ENCODE data around the gene MYL12A. TPM values are rescaled to one million over a fixed set of nuclear protein-coding genes. Genes with fewer than 3 reads are reported as not detected.
"Not testable (repeated sequence)": the region's sequence is repeated elsewhere in the genome, so short reads cannot be mapped to it uniquely, and the experiment has no call there.

Gene MYL12A
- total and polyA plus RNA-seq, 7 donors = 165 to 1,173 (median 208) TPM

- no peak for DNase-seq
- no peak overlapping the region for H3K27ac ChIP-seq
- H3K36me3 ChIP-seq = no peaks in the 10 kb centered on the region
- no peak for TF ChIP-seq CTCF (IDR thresholded peaks at IDR 0.05)
- no peak for TF ChIP-seq POLR2AphosphoS5 (IDR thresholded peaks at IDR 0.05)
- no peak for TF ChIP-seq EP300 (IDR thresholded peaks at IDR 0.05)
- no peak for TF ChIP-seq POLR2A (IDR thresholded peaks at IDR 0.05)
- no peaks in the 10 kb centered on the region for H3K27me3 ChIP-seq
- H3K4me1 ChIP-seq = peaks cover 0 to 79% (median 63%) of the 10 kb centered on the region in 4 donors
- no peaks in the 10 kb centered on the region for H3K9me3 ChIP-seq
- H3K4me3 ChIP-seq = no peak overlapping the region
- intact Hi-C loops (cut with DNase I) = no loop called here
- WGBS, 2 donors = 63 to 66% methylated on average over 7 of the region's 7 CpGs
These were observed 18.5 kb downstream of the MYL12A start for GRCh38 chr18:3266062-3266608.

- Histone ChIP-seq H3K9me3 (no peaks in the 10 kb centered on the region), H3K36me3 (peaks cover 0 to 9% (median 2%) of the 10 kb centered on the region in 4 donors), H3K27ac (no peak overlapping the region), H3K4me3 (no peak overlapping the region), H3K27me3 (no peaks in the 10 kb centered on the region), H3K4me1 (peaks cover 0 to 76% (median 58%) of the 10 kb centered on the region in 4 donors)
- intact Hi-C loops (cut with DNase I) = no loop called here
- TF ChIP-seq EP300 (IDR thresholded peaks at IDR 0.05) (no peak), POLR2A (IDR thresholded peaks at IDR 0.05) (no peak), CTCF (IDR thresholded peaks at IDR 0.05) (no peak), POLR2AphosphoS5 (IDR thresholded peaks at IDR 0.05) (no peak)
- no peak for DNase-seq
These were observed 20.7 kb downstream of the MYL12A start for GRCh38 chr18:3268306-3268705.

GRCh38 chr18:3269241-3269913, 21.8 kb downstream of the MYL12A start:
- H3K4me3 ChIP-seq = no peak overlapping the region
- intact Hi-C loops (cut with DNase I) = no loop called here
- DNase-seq = no peak
- no peaks in the 10 kb centered on the region for H3K27me3 ChIP-seq
- peaks cover 0 to 20% (median 2%) of the 10 kb centered on the region in 4 donors for H3K36me3 ChIP-seq
- WGBS, 2 donors = 88 to 89% methylated on average over 4 of the region's 4 CpGs
- peak overlapping the region in 1 of 4 donors; percentile 15 for H3K27ac ChIP-seq
- H3K9me3 ChIP-seq = no peaks in the 10 kb centered on the region
- no peak for TF ChIP-seq EP300 (IDR thresholded peaks at IDR 0.05)
- peaks cover 0 to 65% (median 47%) of the 10 kb centered on the region in 4 donors for H3K4me1 ChIP-seq

- H3K36me3 ChIP-seq = peaks cover 0 to 25% (median 2%) of the 10 kb centered on the region in 4 donors
- no peak overlapping the region for H3K4me3 ChIP-seq
- peaks cover 0 to 60% (median 42%) of the 10 kb centered on the region in 4 donors for H3K4me1 ChIP-seq
- H3K27me3 ChIP-seq = no peaks in the 10 kb centered on the region
- DNase-seq = no peak
- TF ChIP-seq POLR2AphosphoS5 (IDR thresholded peaks at IDR 0.05) (no peak), CTCF (IDR thresholded peaks at IDR 0.05) (no peak), POLR2A (IDR thresholded peaks at IDR 0.05) (no peak), EP300 (IDR thresholded peaks at IDR 0.05) (no peak)
- H3K9me3 ChIP-seq = no peaks in the 10 kb centered on the region
- H3K27ac ChIP-seq = no peak overlapping the region
- intact Hi-C loops (cut with DNase I) = no loop called here
- WGBS, 2 donors = 96 to 97% methylated on average over 1 of the region's 1 CpG
These were observed 22.3 kb downstream of the MYL12A start for GRCh38 chr18:3269914-3270299.

DNA sequence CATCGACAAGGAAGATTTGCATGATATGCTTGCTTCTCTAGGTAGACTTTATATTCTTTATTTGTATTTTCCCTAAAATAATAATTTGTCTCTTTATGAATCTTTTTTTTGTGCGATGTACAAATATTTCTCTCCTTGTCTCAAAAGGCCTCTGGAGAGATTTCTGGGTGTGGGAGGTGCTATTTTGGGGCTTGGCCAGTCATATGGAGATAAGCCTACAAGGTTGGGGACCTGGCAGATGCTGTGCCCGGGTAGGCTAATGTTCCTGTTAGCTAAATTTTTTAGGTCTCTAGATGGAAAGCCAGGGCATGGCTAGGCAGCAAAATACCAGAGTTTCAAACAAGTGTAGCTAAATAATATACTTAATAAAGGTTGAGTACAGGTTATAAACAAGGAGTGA, 25.4 kb downstream of the MYL12A start:
- no peak overlapping the region for H3K27ac ChIP-seq
- no peak for DNase-seq
- WGBS, 2 donors = 56 to 58% methylated on average over 3 of the region's 3 CpGs
- H3K36me3 ChIP-seq = peaks cover 0 to 57% (median 15%) of the 10 kb centered on the region in 4 donors
- H3K9me3 ChIP-seq = no peaks in the 10 kb centered on the region
- peaks cover 0 to 30% (median 12%) of the 10 kb centered on the region in 4 donors for H3K4me1 ChIP-seq
- H3K4me3 ChIP-seq = no peak overlapping the region
- no peaks in the 10 kb centered on the region for H3K27me3 ChIP-seq
- intact Hi-C loops (cut with DNase I) = no loop called here
- no peak for TF ChIP-seq POLR2A (IDR thresholded peaks at IDR 0.05)
- no peak for TF ChIP-seq EP300 (IDR thresholded peaks at IDR 0.05)
- TF ChIP-seq POLR2AphosphoS5 (IDR thresholded peaks at IDR 0.05) = no peak
- TF ChIP-seq CTCF (IDR thresholded peaks at IDR 0.05) = no peak

GRCh38 chr18:3277643-3278213, 30.1 kb downstream of the MYL12A start:
- H3K9me3 ChIP-seq; H3K4me1 ChIP-seq; H3K27ac ChIP-seq; DNase-seq; intact Hi-C loops (cut with DNase I); H3K4me3 ChIP-seq; H3K27me3 ChIP-seq: not testable (repeated sequence)
- H3K36me3 ChIP-seq = peaks cover 0 to 65% (median 16%) of the 10 kb centered on the region in 4 donors
- whole genome bisulfite sequencing, 2 donors = 83 to 87% methylated on average over 7 of the region's 7 CpGs
